Endothelial cell of umbilical vein (primary cell): Measurements from ENCODE around the gene HOXD8. TPM values are rescaled to one million over a fixed set of nuclear protein-coding genes. Genes with fewer than 3 reads are reported as not detected.

Experiments
- BruUV-seq: library from RNA; stranded (reverse); fragments of 400-500 nt; replicated peaks from 2 replicates; lab custom pipeline; 2021; lab: Mats Ljungman, UMichigan
- CTCF ChIA-PET: fragments of 300-600, 350-600 bp; sonication (Branson Sonifier 250); formaldehyde crosslinking; loops from one replicate; lab custom pipeline; 2021; ENCODE audit warnings: antibody characterized with exemption, inconsistent platforms; lab: Charles Lee
- POLR2A ChIA-PET: fragments of 300-600, 350-600 bp; sonication (Branson Sonifier 250); formaldehyde crosslinking; loops from one replicate; lab custom pipeline; 2021; ENCODE audit warnings: antibody characterized with exemption, inconsistent platforms; lab: Charles Lee
- DNase-seq: peaks from one replicate; pipeline ENCODE4 v3.0.0-alpha.2; 2011; ENCODE audit warnings: low read depth, low spot score
- FAIRE-seq: peaks from 2 replicates; lab custom pipeline; 2011; peaks lifted over from hg19 to GRCh38; lab: Jason Lieb, UNC
- H2AFZ ChIP-seq: 2 replicates; pipeline ENCODE4 v1.6.0; 2012; ENCODE audit warnings: low read depth, low read length, control low read depth, inconsistent platforms
- H3K27ac ChIP-seq: 2 replicates; pipeline ENCODE4 v1.5.1; 2011; ENCODE audit warnings: low read depth, mild to moderate bottlenecking, control low read depth, low read length, moderate library complexity; ENCODE audit not compliant: insufficient read depth
- H3K27me3 ChIP-seq, 2 experiments: 2 replicates each; pipeline versions ENCODE4 v1.6.0 to v1.6.1; 2011; ENCODE audit warnings: low read length in 2 of 2, mixed read lengths in 1 of 2; ENCODE audit not compliant: control insufficient read depth in 2 of 2, insufficient read depth in 2 of 2
- H3K36me3 ChIP-seq, 2 experiments: 2 replicates in 1 of 2; 3 replicates in 1 of 2; pipeline ENCODE4 v1.5.1; 2011; ENCODE audit warnings: low read length in 2 of 2, mild to moderate bottlenecking in 1 of 2, moderate library complexity in 1 of 2; ENCODE audit not compliant: control insufficient read depth in 2 of 2, insufficient read depth in 2 of 2; ENCODE audit errors: extremely low read depth in 1 of 2
- H3K4me1 ChIP-seq: 3 replicates; pipeline ENCODE4 v1.5.1; 2011; ENCODE audit warnings: mild to moderate bottlenecking, low read length; ENCODE audit not compliant: control insufficient read depth, insufficient read depth; ENCODE audit errors: extremely low read depth
- H3K4me2 ChIP-seq: 2 replicates; pipeline ENCODE4 v1.6.1; 2011; ENCODE audit warnings: low read length, control low read depth, mixed read lengths; ENCODE audit not compliant: insufficient read depth
- H3K4me3 ChIP-seq, 3 experiments: fragments of 200-600 bp in 1 of 3; sonication (generic), shearing (Covaris generic) in 1 of 3; replicated peaks in 1 of 3; 2 replicates each; pipeline ENCODE4 v1.5.1; 2011 to 2016; ENCODE audit warnings: control low read depth in 3 of 3, low read length in 3 of 3, mild to moderate bottlenecking in 2 of 3, inconsistent platforms in 1 of 3, low read depth in 1 of 3, moderate library complexity in 1 of 3; ENCODE audit not compliant: insufficient read depth in 1 of 3
- H3K79me2 ChIP-seq: 2 replicates; pipeline ENCODE4 v1.6.0; 2012; ENCODE audit warnings: low read length, inconsistent platforms; ENCODE audit not compliant: control insufficient read depth, insufficient read depth
- H3K9ac ChIP-seq: replicated peaks from 2 replicates; pipeline ENCODE3; 2011; ENCODE audit warnings: low read length, control low read depth; ENCODE audit not compliant: insufficient read depth; ENCODE audit errors: extremely low read depth
- H3K9me1 ChIP-seq: replicated peaks from 3 replicates; pipeline ENCODE4 v1.6.0; 2011; ENCODE audit warnings: mild to moderate bottlenecking, low read length; ENCODE audit not compliant: control insufficient read depth, insufficient read depth; ENCODE audit errors: extremely low read depth
- H3K9me3 ChIP-seq: replicated peaks from 2 replicates; pipeline ENCODE4 v1.5.1; 2012; ENCODE audit warnings: low read length, inconsistent platforms; ENCODE audit not compliant: control insufficient read depth, insufficient read depth
- H4K20me1 ChIP-seq: replicated peaks from 2 replicates; pipeline ENCODE3; 2011; ENCODE audit warnings: mild to moderate bottlenecking, low read length; ENCODE audit not compliant: control insufficient read depth, insufficient read depth; ENCODE audit errors: extremely low read depth
- CTCF ChIP-seq, 2 donors: IDR thresholded peaks; 1 replicate in 1 of 2; 2 replicates in 1 of 2; pipeline ENCODE4 v1.5.1; 2011; ENCODE audit warnings: low read length in 2 of 2, mild to moderate bottlenecking in 2 of 2, moderate library complexity in 2 of 2, control low read depth in 1 of 2, inconsistent platforms in 1 of 2, low read depth in 1 of 2; ENCODE audit not compliant: insufficient read depth in 1 of 2; ENCODE audit errors: extremely low read depth in 1 of 2
- EZH2 ChIP-seq: IDR thresholded peaks from 2 replicates; pipeline ENCODE4 v1.6.1; 2012; ENCODE audit warnings: borderline replicate concordance, low read depth, mild to moderate bottlenecking, moderate library complexity, low read length, inconsistent platforms; ENCODE audit not compliant: severe bottlenecking
- FOS ChIP-seq: IDR thresholded peaks from 2 replicates; pipeline ENCODE4 v1.6.1; 2011; ENCODE audit warnings: mild to moderate bottlenecking, low read length, moderate library complexity, borderline replicate concordance; ENCODE audit not compliant: insufficient read depth
- GATA2 ChIP-seq: IDR thresholded peaks from 2 replicates; pipeline ENCODE4 v1.7.0; 2011; ENCODE audit warnings: low read depth, mild to moderate bottlenecking, moderate library complexity, mixed read lengths, low read length; ENCODE audit not compliant: insufficient read length, insufficient read depth
- JUN ChIP-seq: IDR thresholded peaks from 2 replicates; pipeline ENCODE4 v1.6.1; 2011; ENCODE audit warnings: borderline replicate concordance, low read depth; ENCODE audit not compliant: insufficient read length, insufficient read depth
- MAX ChIP-seq: IDR thresholded peaks from 2 replicates; pipeline ENCODE4 v1.6.1; 2011; ENCODE audit not compliant: insufficient read depth, insufficient read length
- MYC ChIP-seq: IDR thresholded peaks from one replicate; pipeline ENCODE4 v1.6.1; 2011; ENCODE audit warnings: mild to moderate bottlenecking, low read depth, low read length
- POLR2A ChIP-seq: IDR thresholded peaks from 2 replicates; pipeline ENCODE4 v1.6.1; 2012; ENCODE audit warnings: low read depth, mild to moderate bottlenecking, control low read depth, low read length
- POLR2AphosphoS5 ChIP-seq: IDR thresholded peaks from 2 replicates; pipeline ENCODE4 v1.6.1; 2012; ENCODE audit warnings: low read depth, mild to moderate bottlenecking, control low read depth, low read length, moderate library complexity; ENCODE audit not compliant: insufficient read depth
- dilution Hi-C: fragments of 300-500 bp; cut with MboI; formaldehyde crosslinking; loops from one replicate; pipeline ENCODE4 v1.15.0; 2019; ENCODE audit warnings: low sequenced_read_pairs; ENCODE audit not compliant: extremely low pct_ligation_motif_present
- intact Hi-C: fragments of 100-400 bp; cut with micrococcal nuclease; formaldehyde crosslinking; loops from one replicate; pipeline ENCODE4 v1.10.0; 2022
- polyA plus RNA-seq, 4 experiments: library from polyadenylated mRNA; depleted of rRNA in 3 of 4; stranded (reverse) in 3 of 4; unstranded in 1 of 4; fragments of >200 nt; gene quantifications; 2 replicates each; pipeline versions ENCODE4 v1.2.1 to v1.2.3, GENCODE V29; 2011 to 2012; ENCODE audit warnings: missing spikeins in 1 of 4
- total RNA-seq: library from RNA; stranded (reverse); gene quantifications from 2 replicates; pipeline ENCODE4 v1.2.3, GENCODE V29; 2021

The HOXD8 gene
- total and polyA plus RNA-seq, 2 donors (not counting 3 experiments of a cell fraction or from before 2014, with no cell fraction given): 6.4 to 15.6 TPM

GRCh38 chr2:176079831-176080539, 49.5 kb upstream of the HOXD8 start:
- H3K4me3 ChIP-seq: no peak overlapping the region
- dilution Hi-C loops: no loop called here
- POLR2A ChIA-PET: no interaction called here

More at GRCh38 chr2:176079831-176080539, 49.5 kb upstream of the HOXD8 start:
- Histone ChIP-seq H2AFZ (no peak overlapping the region), H3K27ac (no peak overlapping the region), H3K4me1 (no peaks in the 10 kb centered on the region), H3K36me3 (no peaks in the 10 kb centered on the region), H3K79me2 (no peaks in the 10 kb centered on the region), H4K20me1 (peaks cover 2% of the 10 kb centered on the region), H3K9me3 (no peaks in the 10 kb centered on the region), H3K4me2 (no peak overlapping the region), H3K9me1 (no peaks in the 10 kb centered on the region), H3K27me3 (peaks cover 80 to 97% of the 10 kb centered on the region in 2 experiments), H3K9ac (no peak overlapping the region)
- TF ChIP-seq POLR2A (no peak), MYC (no peak), POLR2AphosphoS5 (no peak), GATA2 (no peak), EZH2 (no peak), CTCF (IDR thresholded peaks at IDR 0.05; ENCODE audit: extremely low read depth in 1 of 2, insufficient read depth in 1 of 2, low read depth in 1 of 2, low read length in 2 of 2) (peak; percentile 81 to 82), FOS (no peak), JUN (no peak), MAX (no peak)
- CTCF ChIA-PET: interaction anchor here (0.6 to 2.8 kb wide), 11 partner anchors 9 to 772 kb away, joined by 3 to 19 read pairs (median 4); no protein-coding TSS in a partner anchor
- intact Hi-C loops: loop anchor here (2.0 kb wide), 2 partner anchors 17 to 77 kb away; partner anchors contain the start of gene LNPK
- no TSS peak for BruUV-seq
- FAIRE-seq (peak; percentile 48), DNase-seq (no peak)
